Panc1 (cell line): ENCODE measurements around the gene RUNX1. TPM values are rescaled to one million over a fixed set of nuclear protein-coding genes. Genes with fewer than 3 reads are reported as not detected.

Source experiments
- ATAC-seq: fragments of 200-7000 bp; cut with Tn5 transposase; 2 replicates; pipeline ENCODE4 v1.9.1; 2020; ENCODE audit warnings: mild to moderate bottlenecking, moderate library complexity
- BruUV-seq: library from RNA; stranded (reverse); fragments of 400-500 nt; replicated peaks from 2 replicates; lab custom pipeline; 2021; lab: Mats Ljungman, UMichigan
- CTCF ChIA-PET: fragments of 300-600 bp; sonication (Branson Sonifier 250); formaldehyde crosslinking; loops from one replicate; lab custom pipeline; 2022; ENCODE audit warnings: antibody characterized with exemption; lab: Charles Lee
- POLR2A ChIA-PET: fragments of 300-600 bp; sonication (Branson Sonifier 250); formaldehyde crosslinking; loops from one replicate; lab custom pipeline; 2022; ENCODE audit warnings: antibody characterized with exemption; lab: Charles Lee
- DNase-seq: peaks from one replicate; pipeline ENCODE4 v3.0.0-alpha.2; 2010; ENCODE audit warnings: low read depth, low spot score
- H3K27ac ChIP-seq: 2 replicates; pipeline ENCODE4 v1.5.1; 2011; ENCODE audit warnings: mild to moderate bottlenecking, low read length, inconsistent platforms
- H3K27me3 ChIP-seq: fragments of 200-500 bp; sonication (Bioruptor generic); 2 replicates; pipeline ENCODE4 v1.6.0; 2014; ENCODE audit warnings: low read length, inconsistent platforms; ENCODE audit not compliant: control insufficient read depth, insufficient read depth
- H3K36me3 ChIP-seq: fragments of 200-500 bp; sonication (Bioruptor generic); 2 replicates; pipeline ENCODE4 v1.5.1; 2014; ENCODE audit warnings: inconsistent platforms, mild to moderate bottlenecking, low read length, moderate library complexity; ENCODE audit not compliant: control insufficient read depth, insufficient read depth
- H3K4me1 ChIP-seq: 2 replicates; pipeline ENCODE4 v1.5.1; 2011; ENCODE audit warnings: inconsistent platforms, mild to moderate bottlenecking, low read length, moderate library complexity; ENCODE audit not compliant: control insufficient read depth, insufficient read depth
- H3K4me3 ChIP-seq, 2 experiments: 2 replicates each; pipeline ENCODE4 v1.5.1; 2011 to 2012; ENCODE audit warnings: low read depth in 2 of 2, low read length in 2 of 2, mild to moderate bottlenecking in 2 of 2, inconsistent platforms in 1 of 2, moderate library complexity in 1 of 2
- H3K9me3 ChIP-seq: fragments of 200-500 bp; sonication (Bioruptor generic); 2 replicates; pipeline ENCODE4 v1.5.1; 2014; ENCODE audit warnings: low read depth, mild to moderate bottlenecking, inconsistent platforms, low read length, moderate library complexity; ENCODE audit not compliant: control insufficient read depth, insufficient read depth
- CTCF ChIP-seq: fragments of 450-650 bp; IDR thresholded peaks from 2 replicates; pipeline ENCODE4 v1.5.1; 2017; ENCODE audit warnings: mild to moderate bottlenecking
- POLR2AphosphoS5 ChIP-seq: IDR thresholded peaks from 2 replicates; pipeline ENCODE4 v1.6.1; 2012; ENCODE audit warnings: mild to moderate bottlenecking, low read depth, low read length, moderate library complexity
- REST ChIP-seq, 2 experiments: IDR thresholded peaks; 2 replicates each; pipeline ENCODE4 v1.6.1; 2011 to 2012; ENCODE audit warnings: low read depth in 2 of 2, control low read depth in 1 of 2, low read length in 1 of 2, mild to moderate bottlenecking in 1 of 2, moderate library complexity in 1 of 2; ENCODE audit not compliant: insufficient read depth in 1 of 2
- SIN3A ChIP-seq: IDR thresholded peaks from 2 replicates; pipeline ENCODE4 v1.6.1; 2012; ENCODE audit warnings: low read depth, mild to moderate bottlenecking, low read length, moderate library complexity, borderline replicate concordance; ENCODE audit not compliant: insufficient read depth
- TCF7L2 ChIP-seq: IDR thresholded peaks from 2 replicates; pipeline ENCODE4 v1.6.1; 2011; ENCODE audit warnings: mild to moderate bottlenecking, low read depth, low read length, inconsistent platforms
- in situ Hi-C: cut with HindIII; loops from 2 replicates; pipeline ENCODE4 v1.10.0; 2016; ENCODE audit warnings: low sequenced_read_pairs, low pct_unique_long_range_greater_than_20kb
- intact Hi-C: fragments of 100-400 bp; cut with micrococcal nuclease; formaldehyde crosslinking; loops from one replicate; pipeline ENCODE4 v1.10.0; 2022; ENCODE audit not compliant: unreplicated experiment
- total RNA-seq: library from RNA; stranded (reverse); gene quantifications from one replicate; pipeline ENCODE4 v1.2.1, GENCODE V29; 2021; ENCODE audit not compliant: unreplicated experiment

The RUNX1 gene
- total RNA-seq, 1 experiment from 2014 or later: 22.4 TPM

DNA sequence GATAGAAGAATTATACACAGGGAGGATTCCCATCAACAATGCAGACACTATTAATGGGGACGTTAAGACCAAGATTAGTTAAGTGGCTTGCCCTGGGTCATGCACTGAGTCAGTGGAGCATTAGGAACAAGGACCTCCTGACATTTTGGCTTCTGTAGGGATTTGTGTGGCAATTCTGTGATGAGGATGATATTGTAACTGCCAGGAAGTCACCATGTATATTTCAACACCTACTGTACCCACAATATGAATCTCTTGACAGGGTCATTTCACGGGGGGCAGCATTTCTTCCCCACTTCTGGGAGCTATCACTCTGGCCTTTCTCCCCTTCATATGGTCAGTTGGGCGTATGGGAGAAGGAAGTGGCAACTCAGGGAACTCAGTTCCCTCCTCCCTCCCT lies 134.9 kb downstream of the RUNX1 start:
- no peaks in the 10 kb centered on the region for H3K36me3 ChIP-seq
- H3K27me3 ChIP-seq: no peaks in the 10 kb centered on the region
- no peak overlapping the region for H3K27ac ChIP-seq
- in situ Hi-C loops (no loop called here), intact Hi-C loops (no loop called here)
- TF ChIP-seq REST (IDR thresholded peaks at IDR 0.05; ENCODE audit: insufficient read depth in 1 of 2, low read depth in 2 of 2, low read length in 1 of 2) (no peak), CTCF (no peak), TCF7L2 (no peak), POLR2AphosphoS5 (no peak), SIN3A (no peak)
- DNase-seq (no peak), ATAC-seq (no peak)
- no peak overlapping the region for H3K4me3 ChIP-seq
- POLR2A ChIA-PET: no interaction called here
- CTCF ChIA-PET: no interaction called here
- H3K4me1 ChIP-seq: no peaks in the 10 kb centered on the region
- BruUV-seq: no TSS peak
- H3K9me3 ChIP-seq: no peaks in the 10 kb centered on the region

DNA sequence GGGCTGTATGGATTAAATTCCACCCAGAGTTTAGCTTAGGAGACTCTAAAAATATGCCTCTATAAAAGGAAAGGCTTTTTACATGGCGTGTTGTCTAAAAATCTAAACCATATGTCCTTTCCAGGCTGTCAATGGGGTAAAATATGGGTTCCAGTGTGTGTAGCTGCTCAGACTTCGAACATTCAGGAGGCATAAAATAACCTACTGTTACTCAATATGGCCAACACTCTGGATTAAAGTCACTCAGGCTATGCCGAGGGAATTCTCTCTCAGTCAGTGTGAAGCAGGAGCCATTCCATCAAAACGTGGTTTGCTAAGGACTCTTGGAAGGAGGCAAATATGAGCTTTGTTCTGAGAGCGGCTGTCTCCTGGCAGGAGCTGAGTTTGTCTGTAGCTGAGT lies 135.3 kb downstream of the RUNX1 start:
- in situ Hi-C loops: no loop called here
- Histone ChIP-seq H3K27ac (no peak overlapping the region), H3K4me1 (no peaks in the 10 kb centered on the region), H3K9me3 (no peaks in the 10 kb centered on the region), H3K36me3 (no peaks in the 10 kb centered on the region), H3K4me3 (no peak overlapping the region), H3K27me3 (no peaks in the 10 kb centered on the region)
- ATAC-seq (no peak), DNase-seq (no peak)
- intact Hi-C loops: no loop called here
- BruUV-seq: no TSS peak
- CTCF ChIA-PET: no interaction called here
- POLR2A ChIA-PET: no interaction called here
- TF ChIP-seq REST (IDR thresholded peaks at IDR 0.05; ENCODE audit: insufficient read depth in 1 of 2, low read depth in 2 of 2, low read length in 1 of 2) (no peak), CTCF (no peak), TCF7L2 (no peak), POLR2AphosphoS5 (no peak), SIN3A (no peak)
